ENCODE measurements around the gene KCNIP4.

GRCh38 chr4:20868108-20868507 lies 1080.5 kb downstream of the KCNIP4 start:
- TF ChIP-seq POLR2A (IDR thresholded peaks at IDR 0.05) = no peak
- no peak for TF ChIP-seq EP300 (IDR thresholded peaks at IDR 0.05)
- no peak for TF ChIP-seq CTCF (IDR thresholded peaks at IDR 0.05)

Data from tibial nerve (tissue), 4 donors.